Measurements from ENCODE around the gene ZNF670.

GRCh38 chr1:247121382-247121781 lies 42.8 kb upstream of the ZNF670 start:
- TF ChIP-seq REST (IDR thresholded peaks at IDR 0.05; ENCODE audit: low read depth, low read length) (no peak), CTCF (IDR thresholded peaks at IDR 0.05) (no peak), YY1 (IDR thresholded peaks at IDR 0.05; ENCODE audit: low read depth) (no peak), RFX5 (IDR thresholded peaks at IDR 0.05; ENCODE audit: low read length) (no peak), USF2 (IDR thresholded peaks at IDR 0.05; ENCODE audit: borderline replicate concordance, low read depth, low read length) (no peak), EP300 (IDR thresholded peaks at IDR 0.05; ENCODE audit: borderline replicate concordance in 1 of 2, low read depth in 1 of 2, low read length in 1 of 2) (no peak), POLR2AphosphoS5 (IDR thresholded peaks at IDR 0.05; ENCODE audit: low read depth, low read length) (no peak)

Data from SK-N-SH (cell line).